Measurements from ENCODE around the gene KRR1. TPM values are rescaled to one million over a fixed set of nuclear protein-coding genes. Genes with fewer than 3 reads are reported as not detected.

Gene KRR1
- total and polyA plus RNA-seq, 5 donors, result 7.3 to 38.2 (median 31.9) TPM

- Histone ChIP-seq H3K9me3 (ENCODE audit: control insufficient read depth, low read length) (no peaks in the 10 kb centered on the region), H3K4me3 (ENCODE audit: low read length) (no peak overlapping the region), H3K27ac (ENCODE audit: low read length) (no peak overlapping the region), H3K4me1 (ENCODE audit: control insufficient read depth, insufficient read depth, low read length) (peaks cover 2% of the 10 kb centered on the region), H3K27me3 (ENCODE audit: control insufficient read depth, insufficient read depth) (no peaks in the 10 kb centered on the region)
- ATAC-seq, result no peak
- 49% methylated on average over 2 of the region's 2 CpGs for WGBS
- intact Hi-C loops (cut with DNase I), result loop anchor here in 2 of 4 donors (10.0 kb wide), 1 partner anchor 485 kb away; the partner anchor contains the start of gene PHLDA1 (in 2 of the 2)
- no peak for DNase-seq
Observed at GRCh38 chr12:75549989-75550388, 38.6 kb upstream of the KRR1 start.

- Histone ChIP-seq H3K27me3 (ENCODE audit: control insufficient read depth, insufficient read depth) (no peaks in the 10 kb centered on the region), H3K4me3 (ENCODE audit: low read length) (no peak overlapping the region), H3K9me3 (ENCODE audit: control insufficient read depth, low read length) (no peaks in the 10 kb centered on the region), H3K4me1 (ENCODE audit: control insufficient read depth, insufficient read depth, low read length) (no peaks in the 10 kb centered on the region), H3K27ac (ENCODE audit: low read length) (no peak overlapping the region)
- intact Hi-C loops (cut with DNase I), result no loop called here
- WGBS, result 98% methylated on average over 1 of the region's 1 CpG
- no peak for ATAC-seq
- no peak for DNase-seq
Observed at GRCh38 chr12:75548879-75549278, 37.5 kb upstream of the KRR1 start.

GRCh38 chr12:75545636-75546035, 34.2 kb upstream of the KRR1 start:
- intact Hi-C loops (cut with DNase I), result no loop called here
- no peaks in the 10 kb centered on the region for H3K27me3 ChIP-seq (ENCODE audit: control insufficient read depth, insufficient read depth)
- H3K4me1 ChIP-seq (ENCODE audit: control insufficient read depth, insufficient read depth, low read length), result no peaks in the 10 kb centered on the region
- ATAC-seq (no peak), DNase-seq (no peak)
- 75% methylated on average over 1 of the region's 1 CpG for WGBS
- H3K9me3 ChIP-seq (ENCODE audit: control insufficient read depth, low read length), result no peaks in the 10 kb centered on the region
- no peak overlapping the region for H3K4me3 ChIP-seq (ENCODE audit: low read length)
- H3K27ac ChIP-seq (ENCODE audit: low read length), result no peak overlapping the region

- Histone ChIP-seq H3K27ac (ENCODE audit: low read length) (no peak overlapping the region), H3K27me3 (ENCODE audit: control insufficient read depth, insufficient read depth) (no peaks in the 10 kb centered on the region), H3K4me3 (ENCODE audit: low read length) (no peak overlapping the region), H3K9me3 (ENCODE audit: control insufficient read depth, low read length) (no peaks in the 10 kb centered on the region), H3K4me1 (ENCODE audit: control insufficient read depth, insufficient read depth, low read length) (no peaks in the 10 kb centered on the region)
- WGBS, result 93% methylated on average over 1 of the region's 1 CpG
- ATAC-seq, result no peak
- intact Hi-C loops (cut with DNase I), result no loop called here
- DNase-seq, result no peak
Observed at GRCh38 chr12:75543529-75543928, 32.1 kb upstream of the KRR1 start.

- H3K4me3 ChIP-seq (ENCODE audit: low read length), result no peak overlapping the region
- ATAC-seq (no peak), DNase-seq (no peak)
- 79% methylated on average over 1 of the region's 1 CpG for WGBS
- H3K27me3 ChIP-seq (ENCODE audit: control insufficient read depth, insufficient read depth), result no peaks in the 10 kb centered on the region
- H3K27ac ChIP-seq (ENCODE audit: low read length), result no peak overlapping the region
- intact Hi-C loops (cut with DNase I), result no loop called here
- H3K9me3 ChIP-seq (ENCODE audit: control insufficient read depth, low read length), result no peaks in the 10 kb centered on the region
- no peaks in the 10 kb centered on the region for H3K4me1 ChIP-seq (ENCODE audit: control insufficient read depth, insufficient read depth, low read length)
Observed at GRCh38 chr12:75542942-75543341, 31.5 kb upstream of the KRR1 start.

GRCh38 chr12:75539889-75540288, 28.5 kb upstream of the KRR1 start:
- H3K27ac ChIP-seq (ENCODE audit: low read length), result no peak overlapping the region
- H3K4me1 ChIP-seq (ENCODE audit: control insufficient read depth, insufficient read depth, low read length), result no peaks in the 10 kb centered on the region
- 75% methylated on average over 2 of the region's 2 CpGs for WGBS
- no peak for DNase-seq
- no peak for ATAC-seq
- H3K4me3 ChIP-seq (ENCODE audit: low read length), result no peak overlapping the region
- intact Hi-C loops (cut with DNase I), result no loop called here
- no peaks in the 10 kb centered on the region for H3K27me3 ChIP-seq (ENCODE audit: control insufficient read depth, insufficient read depth)
- no peaks in the 10 kb centered on the region for H3K9me3 ChIP-seq (ENCODE audit: control insufficient read depth, low read length)

GRCh38 chr12:75533239-75533638, 21.8 kb upstream of the KRR1 start:
- H3K9me3 ChIP-seq (ENCODE audit: control insufficient read depth, low read length), result no peaks in the 10 kb centered on the region
- no peak overlapping the region for H3K27ac ChIP-seq (ENCODE audit: low read length)
- no peak for ATAC-seq
- H3K27me3 ChIP-seq (ENCODE audit: control insufficient read depth, insufficient read depth), result no peaks in the 10 kb centered on the region
- no peak overlapping the region for H3K4me3 ChIP-seq (ENCODE audit: low read length)
- WGBS, result 63% methylated on average over 2 of the region's 2 CpGs
- no peak for DNase-seq
- no peaks in the 10 kb centered on the region for H3K4me1 ChIP-seq (ENCODE audit: control insufficient read depth, insufficient read depth, low read length)
- intact Hi-C loops (cut with DNase I), result no loop called here

GRCh38 chr12:75529826-75530225, 18.4 kb upstream of the KRR1 start:
- no peak for DNase-seq
- Histone ChIP-seq H3K4me3 (ENCODE audit: low read length) (no peak overlapping the region), H3K27me3 (ENCODE audit: control insufficient read depth, insufficient read depth) (no peaks in the 10 kb centered on the region), H3K27ac (ENCODE audit: low read length) (no peak overlapping the region), H3K4me1 (ENCODE audit: control insufficient read depth, insufficient read depth, low read length) (no peaks in the 10 kb centered on the region), H3K9me3 (ENCODE audit: control insufficient read depth, low read length) (no peaks in the 10 kb centered on the region)
- WGBS, result 63% methylated on average over 1 of the region's 1 CpG
- ATAC-seq, result no peak
- intact Hi-C loops (cut with DNase I), result loop anchor here in 3 of 4 donors (5.0 to 10.0 kb wide), 2 partner anchors 502 to 505 kb away; partner anchors contain the start of gene PHLDA1 (in 3 of the 3)

GRCh38 chr12:75529316-75529715, 17.9 kb upstream of the KRR1 start:
- ATAC-seq, result no peak
- WGBS, result 89% methylated on average over 1 of the region's 1 CpG
- intact Hi-C loops (cut with DNase I), result loop anchor here in 3 of 4 donors (5.0 to 10.0 kb wide), 2 partner anchors 503 to 505 kb away; partner anchors contain the start of gene PHLDA1 (in 3 of the 3)
- H3K4me1 ChIP-seq (ENCODE audit: control insufficient read depth, insufficient read depth, low read length), result no peaks in the 10 kb centered on the region
- DNase-seq, result no peak
- no peaks in the 10 kb centered on the region for H3K27me3 ChIP-seq (ENCODE audit: control insufficient read depth, insufficient read depth)
- H3K9me3 ChIP-seq (ENCODE audit: control insufficient read depth, low read length), result no peaks in the 10 kb centered on the region
- H3K4me3 ChIP-seq (ENCODE audit: low read length), result no peak overlapping the region
- no peak overlapping the region for H3K27ac ChIP-seq (ENCODE audit: low read length)

GRCh38 chr12:75528692-75529091, 17.3 kb upstream of the KRR1 start:
- Histone ChIP-seq H3K4me3 (ENCODE audit: low read length) (no peak overlapping the region), H3K4me1 (ENCODE audit: control insufficient read depth, insufficient read depth, low read length) (no peaks in the 10 kb centered on the region), H3K27ac (ENCODE audit: low read length) (no peak overlapping the region), H3K9me3 (ENCODE audit: control insufficient read depth, low read length) (no peaks in the 10 kb centered on the region), H3K27me3 (ENCODE audit: control insufficient read depth, insufficient read depth) (no peaks in the 10 kb centered on the region)
- DNase-seq (no peak), ATAC-seq (no peak)
- intact Hi-C loops (cut with DNase I), result loop anchor here in 3 of 4 donors (5.0 to 10.0 kb wide), 2 partner anchors 504 to 506 kb away; partner anchors contain the start of gene PHLDA1 (in 3 of the 3)
- WGBS, result 75% methylated on average over 2 of the region's 2 CpGs

GRCh38 chr12:75528272-75528671, 16.9 kb upstream of the KRR1 start:
- no peaks in the 10 kb centered on the region for H3K4me1 ChIP-seq (ENCODE audit: control insufficient read depth, insufficient read depth, low read length)
- intact Hi-C loops (cut with DNase I), result loop anchor here in 3 of 4 donors (5.0 to 10.0 kb wide), 2 partner anchors 504 to 507 kb away; partner anchors contain the start of gene PHLDA1 (in 3 of the 3)
- WGBS, result 71% methylated on average over 2 of the region's 2 CpGs
- H3K9me3 ChIP-seq (ENCODE audit: control insufficient read depth, low read length), result no peaks in the 10 kb centered on the region
- H3K27me3 ChIP-seq (ENCODE audit: control insufficient read depth, insufficient read depth), result no peaks in the 10 kb centered on the region
- DNase-seq, result no peak
- H3K27ac ChIP-seq (ENCODE audit: low read length), result no peak overlapping the region
- no peak overlapping the region for H3K4me3 ChIP-seq (ENCODE audit: low read length)
- no peak for ATAC-seq
